Transverse colon (tissue), 4 donors: ENCODE data around the gene SH3BP5. TPM values are rescaled to one million over a fixed set of nuclear protein-coding genes. Genes with fewer than 3 reads are reported as not detected.

Experiments
- DNase-seq: peaks from one replicate; pipeline ENCODE4 v3.0.0-alpha.2; 2019
- H3K27ac ChIP-seq, 4 donors: fragments of 200-600 bp; sonication (generic); 2 replicates each; pipeline ENCODE4 v1.5.1; 2016 to 2018; ENCODE audit warnings: inconsistent platforms in 4 of 4
- H3K27me3 ChIP-seq: fragments of 200-600 bp; sonication (generic); 2 replicates; pipeline ENCODE4 v1.5.1; 2017; ENCODE audit warnings: inconsistent platforms
- H3K36me3 ChIP-seq, 4 donors: fragments of 200-600 bp; sonication (generic); 2 replicates each; pipeline ENCODE4 v1.5.1; 2017 to 2019; ENCODE audit warnings: inconsistent platforms in 4 of 4
- H3K4me1 ChIP-seq, 4 donors: fragments of 200-600 bp; sonication (generic); 2 replicates each; pipeline ENCODE4 v1.5.1; 2017 to 2020; ENCODE audit warnings: inconsistent platforms in 4 of 4
- H3K4me3 ChIP-seq, 4 donors: fragments of 200-600 bp; sonication (generic); 1 replicate in 1 of 4; 2 replicates in 3 of 4; pipeline versions ENCODE4 v1.5.1 to v1.6.1; 2017 to 2019; ENCODE audit warnings: inconsistent platforms in 4 of 4
- H3K9me3 ChIP-seq, 2 donors: fragments of 200-600 bp; sonication (generic); 2 replicates each; pipeline ENCODE4 v1.5.1; 2017 to 2019; ENCODE audit warnings: inconsistent platforms in 2 of 2
- EP300 ChIP-seq: sonication (generic); formaldehyde crosslinking; IDR thresholded peaks from one replicate; pipeline ENCODE4 v1.6.1; 2017; ENCODE audit warnings: antibody characterized with exemption, low read depth
- POLR2A ChIP-seq: fragments of 450-650 bp; IDR thresholded peaks from one replicate; pipeline ENCODE4 v1.6.1; 2016; ENCODE audit warnings: antibody characterized with exemption, mild to moderate bottlenecking, moderate library complexity
- POLR2AphosphoS5 ChIP-seq, 3 donors: sonication (generic); formaldehyde crosslinking; IDR thresholded peaks; one replicate each; pipeline ENCODE4 v1.6.1; 2016; ENCODE audit warnings: antibody characterized with exemption in 3 of 3
- WGBS, 2 donors: methylation state at CpG; one replicate each; pipeline ENCODE4 v1.1.5; 2018; ENCODE audit warnings: low coverage in 1 of 2; 5-methylcytosine and 5-hydroxymethylcytosine counted together
- in situ Hi-C, 4 donors: fragments of 200-750 bp; cut with MboI; loops; one replicate each; pipeline versions ENCODE4 v1.15.0 to v1.15.1; 2017; ENCODE audit warnings: low sequenced_read_pairs in 3 of 4, low pct_ligation_motif_present in 1 of 4, low pct_unique_long_range_greater_than_20kb in 1 of 4
- intact Hi-C: fragments of 100-400 bp; cut with DNase I; formaldehyde crosslinking; loops from one replicate; pipeline ENCODE4 v1.15.1; 2023; ENCODE audit warnings: low total_unique reads
- total RNA-seq, 4 donors: library from RNA; depleted of rRNA; stranded (reverse); fragments of >200 nt; gene quantifications; one replicate each; pipeline ENCODE4 v1.1.0, GENCODE V29; 2016
- TF ChIP-seq, protein P1 (sequence below), 5 experiments: fragments of 200-600 bp in 3 of 5; fragments of 450-650 bp in 2 of 5; sonication (generic) in 3 of 5; IDR thresholded peaks; 1 replicate in 2 of 5; 2 replicates in 3 of 5; pipeline ENCODE4 v1.5.1; 2016 to 2017; ENCODE audit warnings: antibody characterized with exemption in 5 of 5, inconsistent platforms in 3 of 5, mild to moderate bottlenecking in 2 of 5, moderate library complexity in 1 of 5

SH3BP5 gene
- total RNA-seq, 4 donors from 2014 or later, result 7.5 to 32.4 (median 15.8) TPM

DNA sequence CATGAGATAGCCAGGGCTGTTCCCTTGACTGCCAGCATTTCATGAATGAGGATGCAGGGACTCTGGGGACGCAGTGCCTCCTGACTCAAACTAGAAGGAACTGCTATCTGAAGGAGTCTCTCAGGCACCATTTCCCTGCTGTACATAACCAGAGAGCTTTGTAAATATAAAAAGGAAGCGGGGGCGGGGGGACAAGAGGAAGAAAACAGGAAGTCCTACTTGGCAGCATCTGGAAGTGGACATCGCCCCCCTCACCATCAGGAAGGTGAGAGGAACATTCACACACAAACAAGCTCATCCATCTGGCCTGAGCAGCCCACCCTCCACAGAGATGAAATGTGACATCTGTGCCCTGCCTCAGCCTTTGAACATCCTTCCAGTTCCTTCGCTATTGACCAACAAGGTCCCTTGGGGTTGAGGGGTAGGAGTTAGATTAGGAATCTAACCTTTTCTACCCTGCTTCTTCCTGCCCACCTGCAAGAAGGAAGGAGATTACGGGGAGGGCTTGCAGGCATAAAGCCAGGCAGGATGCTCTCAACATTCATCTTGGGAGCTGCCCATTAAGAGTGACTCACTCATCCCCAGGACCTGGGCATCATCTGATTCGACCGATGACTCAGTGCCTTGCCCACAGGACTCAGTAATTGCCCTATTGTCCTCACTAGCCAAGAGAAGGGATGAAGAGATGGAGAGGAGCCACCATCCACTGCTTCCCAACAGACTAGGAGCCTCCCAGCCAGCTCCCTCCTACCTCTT lies 31.9 kb downstream of the SH3BP5 start:
- Histone ChIP-seq H3K27me3 (no peaks in the 10 kb centered on the region), H3K36me3 (no peaks in the 10 kb centered on the region), H3K4me3 (no peak overlapping the region), H3K27ac (peak overlapping the region in 3 of 4 donors; percentile 6 to 25 (median 13)), H3K4me1 (peaks cover 0 to 6% (median 0%) of the 10 kb centered on the region in 4 donors), H3K9me3 (no peaks in the 10 kb centered on the region)
- TF ChIP-seq EP300, result no peak
- no peak for TF ChIP-seq POLR2A
- TF ChIP-seq, protein P1, sequence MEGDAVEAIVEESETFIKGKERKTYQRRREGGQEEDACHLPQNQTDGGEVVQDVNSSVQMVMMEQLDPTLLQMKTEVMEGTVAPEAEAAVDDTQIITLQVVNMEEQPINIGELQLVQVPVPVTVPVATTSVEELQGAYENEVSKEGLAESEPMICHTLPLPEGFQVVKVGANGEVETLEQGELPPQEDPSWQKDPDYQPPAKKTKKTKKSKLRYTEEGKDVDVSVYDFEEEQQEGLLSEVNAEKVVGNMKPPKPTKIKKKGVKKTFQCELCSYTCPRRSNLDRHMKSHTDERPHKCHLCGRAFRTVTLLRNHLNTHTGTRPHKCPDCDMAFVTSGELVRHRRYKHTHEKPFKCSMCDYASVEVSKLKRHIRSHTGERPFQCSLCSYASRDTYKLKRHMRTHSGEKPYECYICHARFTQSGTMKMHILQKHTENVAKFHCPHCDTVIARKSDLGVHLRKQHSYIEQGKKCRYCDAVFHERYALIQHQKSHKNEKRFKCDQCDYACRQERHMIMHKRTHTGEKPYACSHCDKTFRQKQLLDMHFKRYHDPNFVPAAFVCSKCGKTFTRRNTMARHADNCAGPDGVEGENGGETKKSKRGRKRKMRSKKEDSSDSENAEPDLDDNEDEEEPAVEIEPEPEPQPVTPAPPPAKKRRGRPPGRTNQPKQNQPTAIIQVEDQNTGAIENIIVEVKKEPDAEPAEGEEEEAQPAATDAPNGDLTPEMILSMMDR (IDR thresholded peaks at IDR 0.05), result no peak
- TF ChIP-seq POLR2AphosphoS5 (IDR thresholded peaks at IDR 0.05), result no peak
- in situ Hi-C loops (no loop called here), intact Hi-C loops (no loop called here)
- WGBS, 2 donors, result 73 to 74% methylated on average over 4 to 7 of the region's 8 CpGs
- DNase-seq, result no peak

DNA sequence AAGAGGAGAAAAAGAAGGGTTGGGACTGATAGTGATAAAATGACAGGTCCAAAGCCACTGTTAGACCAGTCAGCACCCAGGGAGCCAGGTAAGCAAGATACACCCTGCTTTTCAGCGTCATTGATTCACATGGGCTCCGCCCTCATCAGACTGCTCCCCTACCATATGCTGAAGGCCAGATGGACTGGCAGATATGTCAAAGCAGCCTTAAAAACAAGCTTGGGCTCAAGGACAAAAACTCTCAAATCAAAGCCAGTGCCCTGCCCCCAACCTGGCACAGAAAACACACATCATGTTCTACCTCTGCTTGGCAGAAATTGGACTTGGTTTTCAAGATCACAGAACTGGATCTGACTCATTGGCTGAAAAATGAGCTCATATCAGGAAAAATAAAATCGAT lies 33.4 kb downstream of the SH3BP5 start:
- Histone ChIP-seq H3K27me3 (no peaks in the 10 kb centered on the region), H3K9me3 (no peaks in the 10 kb centered on the region), H3K4me1 (peaks cover 0 to 16% (median 0%) of the 10 kb centered on the region in 4 donors), H3K4me3 (no peak overlapping the region), H3K36me3 (no peaks in the 10 kb centered on the region), H3K27ac (no peak overlapping the region)
- in situ Hi-C loops (no loop called here), intact Hi-C loops (no loop called here)
- WGBS, 2 donors, result 76 to 92% methylated on average over 2 to 3 of the region's 3 CpGs
- no peak for DNase-seq
- TF ChIP-seq POLR2AphosphoS5 (IDR thresholded peaks at IDR 0.05) (no peak), POLR2A (no peak), EP300 (no peak)
- TF ChIP-seq, protein P1 (IDR thresholded peaks at IDR 0.05), result no peak

DNA sequence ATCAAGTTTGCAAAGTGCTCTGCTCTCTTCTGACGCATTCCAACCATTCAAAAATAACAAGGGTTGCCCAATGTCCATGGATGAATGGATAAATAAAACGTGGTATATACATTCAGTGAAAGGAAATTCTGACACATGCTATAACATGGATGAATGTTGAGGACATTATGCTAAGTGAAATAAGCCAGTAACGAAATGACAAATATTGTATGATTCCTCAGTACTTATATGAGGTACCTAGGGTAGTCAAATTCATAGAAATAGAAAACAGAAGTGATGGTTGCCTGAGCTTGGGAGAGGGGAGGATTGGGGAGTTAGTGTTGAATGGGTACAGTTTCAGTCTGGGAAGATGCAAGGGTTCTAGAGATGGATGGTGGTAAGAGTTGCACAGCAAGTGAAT lies 33.9 kb downstream of the SH3BP5 start:
- no peak for DNase-seq
- Histone ChIP-seq H3K4me1 (peaks cover 0 to 16% (median 0%) of the 10 kb centered on the region in 4 donors), H3K36me3 (no peaks in the 10 kb centered on the region), H3K27ac (no peak overlapping the region), H3K9me3 (no peaks in the 10 kb centered on the region), H3K4me3 (no peak overlapping the region), H3K27me3 (no peaks in the 10 kb centered on the region)
- WGBS, 2 donors, result 74 to 80% methylated on average over 3 of the region's 3 CpGs
- intact Hi-C loops (no loop called here), in situ Hi-C loops (no loop called here)
- no peak for TF ChIP-seq POLR2AphosphoS5 (IDR thresholded peaks at IDR 0.05)
- TF ChIP-seq POLR2A, result no peak
- TF ChIP-seq EP300, result no peak
- TF ChIP-seq, protein P1 (IDR thresholded peaks at IDR 0.05), result no peak

DNA sequence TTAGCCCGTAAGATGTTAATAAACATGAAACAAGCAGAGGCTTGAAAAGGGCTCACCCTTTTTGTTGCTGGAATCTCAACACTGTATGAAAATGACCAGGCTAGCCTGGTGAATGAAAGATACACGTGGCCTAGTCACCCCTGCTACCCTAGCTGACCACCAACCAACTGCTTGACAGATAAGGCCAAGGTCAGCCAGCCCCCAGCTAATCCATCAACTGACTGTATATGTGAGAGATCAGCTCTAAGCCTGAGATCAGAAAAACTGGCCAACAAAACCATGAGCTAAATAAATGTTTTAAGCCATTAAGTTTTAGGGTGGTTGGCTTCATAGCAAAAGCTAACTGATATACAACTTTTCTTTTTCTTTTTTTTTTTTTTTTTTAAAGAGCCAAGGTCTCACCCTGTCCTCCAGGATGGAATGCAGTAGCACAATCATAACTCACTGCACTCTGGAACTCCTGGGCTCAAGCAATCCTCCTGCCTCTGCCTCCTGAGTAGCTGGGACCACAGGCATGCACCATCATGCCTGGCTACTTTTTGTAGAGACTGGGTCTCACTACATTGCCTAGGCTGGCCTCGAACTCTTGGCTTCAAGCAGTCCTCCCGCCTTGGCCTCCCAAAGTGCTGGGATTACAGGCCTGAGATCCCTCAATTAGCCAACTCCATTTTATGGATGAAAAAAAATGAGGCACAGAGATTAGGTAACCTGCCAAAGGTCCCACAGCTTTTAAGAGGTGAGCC lies 34.6 kb downstream of the SH3BP5 start:
- Histone ChIP-seq H3K36me3 (no peaks in the 10 kb centered on the region), H3K9me3 (no peaks in the 10 kb centered on the region), H3K4me3 (no peak overlapping the region), H3K27ac (peak overlapping the region in 1 of 4 donors; percentile 40), H3K27me3 (no peaks in the 10 kb centered on the region), H3K4me1 (peaks cover 0 to 22% (median 3%) of the 10 kb centered on the region in 4 donors)
- in situ Hi-C loops (no loop called here), intact Hi-C loops (no loop called here)
- DNase-seq, result no peak
- TF ChIP-seq POLR2A (no peak), POLR2AphosphoS5 (IDR thresholded peaks at IDR 0.05) (no peak), EP300 (no peak)
- TF ChIP-seq, protein P1 (IDR thresholded peaks at IDR 0.05), result no peak
- WGBS, 2 donors, result 79 to 83% methylated on average over 2 to 4 of the region's 4 CpGs
